Activated T-cell treated with anti-CD3 and anti-CD28 coated beads, Interleukin-2, amount 50 U/mL, for 72 hours (primary cell): ENCODE results near the gene SNX33. TPM values are rescaled to one million over a fixed set of nuclear protein-coding genes. Genes with fewer than 3 reads are reported as not detected.
"Not testable (repeated sequence)": the region's sequence is repeated elsewhere in the genome, so short reads cannot be mapped to it uniquely, and the experiment has no call there.

Experiments
- ATAC-seq, 2 donors: fragments of 150-1000 bp; cut with Tn5 transposase; replicated peaks in 1 of 2; 2 replicates each; pipeline ENCODE4 v1.10.0; 2021; ENCODE audit warnings: moderate library complexity in 2 of 2, mild to moderate bottlenecking in 1 of 2
- DNase-seq, 2 donors: peaks; one replicate each; pipeline ENCODE4 v3.0.0; 2021 to 2022; ENCODE audit warnings: mixed read lengths in 1 of 2
- H3K27ac Mint-ChIP-seq: one replicate; pipeline ENCODE4 v1.8.0; 2022; ENCODE audit warnings: mild to moderate bottlenecking, moderate library complexity, mixed read lengths
- H3K27me3 Mint-ChIP-seq: one replicate; pipeline ENCODE4 v1.8.0; 2022; ENCODE audit warnings: low read depth, mixed read lengths
- H3K36me3 Mint-ChIP-seq, 2 donors: one replicate each; pipeline ENCODE4 v1.8.0; 2022; ENCODE audit warnings: mixed read lengths in 2 of 2, mild to moderate bottlenecking in 1 of 2; ENCODE audit not compliant: insufficient read depth in 2 of 2
- H3K4me1 Mint-ChIP-seq: one replicate; pipeline ENCODE4 v1.8.0; 2022; ENCODE audit warnings: low read depth, mixed read lengths
- H3K4me3 Mint-ChIP-seq, 2 donors: one replicate each; pipeline ENCODE4 v1.8.0; 2022; ENCODE audit warnings: mild to moderate bottlenecking in 2 of 2, mixed read lengths in 2 of 2, moderate library complexity in 2 of 2
- H3K9me3 Mint-ChIP-seq, 2 donors: one replicate each; pipeline ENCODE4 v1.8.0; 2022; ENCODE audit warnings: mixed read lengths in 2 of 2
- total RNA-seq, 2 donors: library from RNA; stranded (reverse); gene quantifications; one replicate each; pipeline ENCODE4 v1.2.3, GENCODE V29; 2022

Gene SNX33
- total RNA-seq, 2 donors from 2014 or later: 1.5 to 3.1 TPM

DNA sequence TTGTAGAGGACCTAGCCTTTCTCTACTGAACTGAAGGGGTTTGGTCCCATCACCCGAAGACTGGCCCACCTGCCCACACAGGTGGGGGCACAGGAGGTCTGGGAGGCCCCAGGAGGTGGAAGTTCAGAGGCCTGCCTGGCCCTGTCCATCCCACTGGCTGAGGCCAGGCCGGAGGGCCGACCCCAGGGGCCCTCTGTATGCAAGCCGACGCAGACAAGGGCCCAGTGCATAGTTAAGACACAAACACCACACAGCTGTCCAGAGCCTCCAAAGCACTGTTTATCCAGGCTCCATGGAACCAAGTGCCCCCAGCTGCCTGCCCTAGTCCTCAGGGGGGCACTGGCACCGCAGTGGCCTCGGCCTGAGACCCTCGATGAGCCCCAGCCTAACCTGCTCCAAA lies 26.7 kb downstream of the SNX33 start:
- DNase-seq (no peak), ATAC-seq (no peak)
- Mint-ChIP-seq H3K36me3 (no peaks in the 10 kb centered on the region), H3K4me3 (no peak overlapping the region), H3K27ac (no peak overlapping the region), H3K27me3 (no peaks in the 10 kb centered on the region), H3K4me1 (no peaks in the 10 kb centered on the region), H3K9me3 (no peaks in the 10 kb centered on the region)

DNA sequence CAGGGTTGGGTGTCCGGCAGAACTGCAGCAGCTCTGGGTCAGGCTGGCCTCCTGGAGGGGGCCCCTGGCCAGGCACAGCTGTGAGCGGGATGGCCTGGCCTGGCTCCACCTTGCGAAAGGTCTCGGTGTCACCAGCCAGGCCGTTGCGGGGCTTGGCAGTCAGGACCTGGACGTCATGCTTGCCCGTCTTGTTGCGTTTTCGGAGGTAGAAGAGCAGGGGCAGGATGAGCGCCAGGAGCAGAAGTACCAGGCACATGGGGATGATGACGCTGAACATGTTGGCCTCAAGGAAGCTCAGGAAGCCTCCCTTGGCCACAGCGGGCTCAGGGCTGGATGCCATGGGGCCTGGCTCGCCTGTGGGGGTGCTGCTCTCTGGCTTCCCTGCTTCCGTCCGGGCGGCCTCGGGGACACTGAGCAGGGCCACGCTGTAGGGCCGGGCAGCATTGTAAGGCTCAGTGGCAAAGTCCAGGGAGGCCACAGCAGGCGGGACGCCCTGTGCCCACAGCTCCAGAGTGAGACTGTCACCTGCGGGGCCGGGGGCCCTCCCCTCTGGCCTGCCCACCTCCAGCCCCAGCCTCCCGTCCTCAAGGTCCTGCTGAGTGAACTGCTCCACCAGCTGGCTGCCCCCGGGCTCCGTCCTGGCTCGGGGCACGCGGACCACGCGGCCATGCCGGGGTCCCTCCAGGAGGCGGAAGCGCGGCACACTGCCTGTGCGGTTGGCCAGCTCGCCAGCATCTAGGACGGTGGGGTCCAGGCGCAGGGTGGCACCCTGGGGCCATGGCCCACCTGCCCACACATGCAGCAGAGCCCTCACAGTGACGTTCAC lies 28.1 kb downstream of the SNX33 start:
- Mint-ChIP-seq H3K4me3 (no peak overlapping the region), H3K4me1 (no peaks in the 10 kb centered on the region), H3K27me3 (no peaks in the 10 kb centered on the region), H3K27ac (no peak overlapping the region), H3K9me3 (no peaks in the 10 kb centered on the region), H3K36me3 (no peaks in the 10 kb centered on the region)
- ATAC-seq (no peak), DNase-seq (no peak)

- no peak for ATAC-seq
- Mint-ChIP-seq H3K36me3 (no peaks in the 10 kb centered on the region), H3K4me1 (no peaks in the 10 kb centered on the region), H3K9me3 (no peaks in the 10 kb centered on the region), H3K4me3 (no peak overlapping the region), H3K27me3 (no peaks in the 10 kb centered on the region), H3K27ac (no peak overlapping the region)
- DNase-seq: no peak
These were observed 29.2 kb downstream of the SNX33 start for GRCh38 chr15:75676688-75677464.

GRCh38 chr15:75677465-75678323 lies 30.0 kb downstream of the SNX33 start:
- Mint-ChIP-seq H3K4me1 (no peaks in the 10 kb centered on the region), H3K27me3 (no peaks in the 10 kb centered on the region), H3K4me3 (no peak overlapping the region), H3K9me3 (no peaks in the 10 kb centered on the region), H3K27ac (no peak overlapping the region), H3K36me3 (no peaks in the 10 kb centered on the region)
- no peak for ATAC-seq
- no peak for DNase-seq

DNA sequence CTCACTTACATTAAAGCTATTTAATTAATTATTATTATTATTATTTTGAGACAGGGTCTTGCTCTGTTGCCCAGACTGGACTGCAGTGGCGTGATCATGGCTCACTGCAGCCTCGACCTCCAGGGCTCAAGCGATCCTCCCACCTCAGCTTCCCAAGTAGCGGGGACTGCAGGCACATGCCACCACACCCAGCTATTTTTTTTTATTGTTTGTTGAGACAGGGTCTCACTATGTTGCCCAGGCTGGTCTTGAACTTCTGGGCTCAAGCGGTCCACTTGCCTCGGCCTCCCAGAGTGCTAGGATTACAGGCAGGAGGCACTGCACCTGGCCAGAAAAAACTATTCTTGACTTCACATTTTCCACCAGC lies 30.6 kb downstream of the SNX33 start:
- DNase-seq, ATAC-seq, H3K9me3 Mint-ChIP-seq, H3K27me3 Mint-ChIP-seq, H3K27ac Mint-ChIP-seq, H3K4me3 Mint-ChIP-seq, H3K4me1 Mint-ChIP-seq, H3K36me3 Mint-ChIP-seq: not testable (repeated sequence)

GRCh38 chr15:75680007-75680789 lies 32.5 kb downstream of the SNX33 start:
- Mint-ChIP-seq H3K9me3 (no peaks in the 10 kb centered on the region), H3K4me3 (no peak overlapping the region), H3K36me3 (no peaks in the 10 kb centered on the region), H3K4me1 (no peaks in the 10 kb centered on the region), H3K27ac (no peak overlapping the region), H3K27me3 (no peaks in the 10 kb centered on the region)
- DNase-seq: no peak
- no peak for ATAC-seq

GRCh38 chr15:75682181-75683135 lies 34.7 kb downstream of the SNX33 start:
- no peak overlapping the region for H3K27ac Mint-ChIP-seq
- no peaks in the 10 kb centered on the region for H3K36me3 Mint-ChIP-seq
- no peak for DNase-seq
- ATAC-seq: no peak
- no peaks in the 10 kb centered on the region for H3K9me3 Mint-ChIP-seq
- no peak overlapping the region for H3K4me3 Mint-ChIP-seq
- no peaks in the 10 kb centered on the region for H3K4me1 Mint-ChIP-seq
- no peaks in the 10 kb centered on the region for H3K27me3 Mint-ChIP-seq

DNA sequence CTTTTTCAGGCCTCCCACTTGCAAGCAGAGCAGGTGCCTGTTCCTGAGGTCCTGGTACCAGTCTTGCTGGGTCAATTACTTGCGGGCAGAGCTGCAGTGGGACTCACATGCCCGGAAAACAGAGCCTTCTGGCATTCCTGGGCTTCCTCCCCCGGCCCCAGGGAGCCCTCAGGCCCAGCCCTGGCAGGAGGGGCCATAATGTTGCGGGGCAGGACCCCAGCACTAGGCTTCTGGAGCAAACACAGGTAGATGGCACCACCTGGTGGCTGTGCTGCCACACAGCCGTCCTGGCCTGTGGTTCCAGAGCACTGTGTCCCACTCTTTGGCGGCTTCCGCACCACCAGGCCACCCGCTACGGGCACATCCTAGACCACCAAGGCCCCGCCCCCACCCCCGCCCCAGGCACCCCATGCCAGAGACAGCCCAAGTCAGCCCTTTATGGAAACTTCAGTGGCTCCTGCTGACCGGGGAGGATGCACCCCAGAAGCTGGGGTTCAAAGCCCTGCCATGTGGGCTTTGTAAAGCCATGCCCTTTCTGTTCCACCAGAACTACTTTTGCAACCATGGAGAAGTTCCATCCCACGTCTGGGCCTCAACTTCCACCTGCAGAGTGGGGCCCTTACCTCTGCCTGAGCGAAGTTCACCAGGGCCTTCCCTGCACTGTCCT lies 36.1 kb downstream of the SNX33 start:
- H3K27ac Mint-ChIP-seq, H3K4me1 Mint-ChIP-seq, H3K36me3 Mint-ChIP-seq, H3K27me3 Mint-ChIP-seq, H3K4me3 Mint-ChIP-seq, H3K9me3 Mint-ChIP-seq: not testable (repeated sequence)
- DNase-seq: peak; percentile 69 to 72
- ATAC-seq: peak; percentile 85 to 88

DNA sequence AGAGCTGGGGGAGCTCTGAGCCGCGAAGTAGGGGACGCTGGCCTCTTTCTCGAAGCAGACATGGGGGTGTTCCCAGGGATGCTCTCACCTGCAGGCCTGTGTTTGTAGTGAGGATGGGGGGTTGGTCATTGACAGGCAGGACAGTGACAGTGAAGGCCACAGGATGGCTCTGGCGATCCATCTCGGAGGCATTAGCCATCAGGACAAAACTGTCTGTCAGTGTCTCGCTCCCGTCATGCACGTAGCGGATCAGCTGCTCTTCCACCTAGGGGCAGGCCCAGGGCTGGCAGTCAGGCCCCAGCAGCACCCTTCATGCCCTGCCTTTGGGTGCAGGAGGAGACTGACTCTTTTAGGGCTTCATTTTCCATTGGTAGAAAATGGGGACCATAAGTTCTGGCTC lies 36.9 kb downstream of the SNX33 start:
- H3K36me3 Mint-ChIP-seq: no peaks in the 10 kb centered on the region
- no peak for DNase-seq

DNA sequence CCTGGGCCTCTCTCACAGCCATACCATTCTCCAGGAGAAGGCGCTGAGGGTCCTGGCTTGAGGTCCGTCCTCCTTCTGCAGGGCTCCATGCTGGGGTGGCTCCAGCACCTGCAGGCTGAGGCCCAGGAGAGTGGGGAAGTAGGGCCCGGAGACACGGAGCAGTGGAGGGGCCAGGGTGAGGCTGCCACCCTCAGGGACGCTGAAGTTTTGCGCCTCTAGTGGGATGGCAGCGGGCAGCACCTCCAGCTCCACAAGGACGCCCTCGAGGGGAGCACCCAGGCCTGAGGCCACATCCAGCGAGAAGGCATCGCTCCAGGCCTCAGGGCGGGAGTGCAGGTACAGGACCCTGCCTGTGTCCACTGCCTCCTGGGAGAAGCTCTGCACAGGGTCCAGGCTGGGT lies 37.5 kb downstream of the SNX33 start:
- Mint-ChIP-seq H3K4me3 (no peak overlapping the region), H3K4me1 (no peaks in the 10 kb centered on the region), H3K27ac (no peak overlapping the region), H3K36me3 (no peaks in the 10 kb centered on the region), H3K9me3 (no peaks in the 10 kb centered on the region), H3K27me3 (no peaks in the 10 kb centered on the region)
- DNase-seq (no peak), ATAC-seq (no peak)

More for the DNA sequence above, 36.9 kb downstream of the SNX33 start:
- Mint-ChIP-seq H3K4me3 (no peak overlapping the region), H3K27me3 (no peaks in the 10 kb centered on the region), H3K27ac (no peak overlapping the region), H3K4me1 (no peaks in the 10 kb centered on the region), H3K9me3 (no peaks in the 10 kb centered on the region)
- ATAC-seq: no peak

DNA sequence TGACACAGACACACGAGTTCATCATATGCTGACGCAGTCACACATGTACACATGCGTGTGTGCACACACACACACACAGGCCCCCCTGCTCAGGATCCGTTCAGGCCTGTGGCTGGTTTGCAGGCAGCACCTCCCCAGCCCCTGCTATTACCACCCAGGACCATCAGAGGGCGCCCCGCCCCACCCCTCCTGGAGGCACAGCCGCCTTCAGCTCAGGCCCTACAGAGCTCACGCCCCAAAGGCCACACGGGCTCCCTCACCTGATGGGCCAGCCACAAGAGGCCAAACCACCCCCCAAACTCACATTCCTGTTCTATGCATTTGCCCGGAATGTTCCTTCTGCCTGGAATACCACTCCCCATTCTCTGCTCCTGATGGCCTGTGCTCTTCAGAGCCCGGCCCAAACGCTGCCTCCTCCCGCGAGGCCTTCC lies 38.5 kb downstream of the SNX33 start:
- H3K27ac Mint-ChIP-seq, H3K4me3 Mint-ChIP-seq, H3K36me3 Mint-ChIP-seq, H3K9me3 Mint-ChIP-seq, H3K4me1 Mint-ChIP-seq, H3K27me3 Mint-ChIP-seq: not testable (repeated sequence)
- ATAC-seq (peak; percentile 74), DNase-seq (peak; percentile 86 to 87)
